Left ventricle myocardium inferior (tissue), 1 donor: Measurements from ENCODE around the gene TMEM163. TPM values are rescaled to one million over a fixed set of nuclear protein-coding genes. Genes with fewer than 3 reads are reported as not detected.
"Not testable (repeated sequence)": the region's sequence is repeated elsewhere in the genome, so short reads cannot be mapped to it uniquely, and the experiment has no call there.

Experiments used
- DNase-seq: peaks from one replicate; pipeline ENCODE4 v3.0.0-alpha.2; 2020
- H3K27ac ChIP-seq: fragments of 200-600 bp; replicated peaks from 2 replicates; pipeline ENCODE4 v1.8.0; 2021
- H3K27me3 ChIP-seq: fragments of 200-600 bp; 2 replicates; pipeline ENCODE4 v1.8.0; 2021; ENCODE audit warnings: low read depth
- H3K36me3 ChIP-seq: fragments of 200-600 bp; 2 replicates; pipeline ENCODE4 v1.8.0; 2021
- H3K4me1 ChIP-seq: fragments of 200-600 bp; 2 replicates; pipeline ENCODE4 v1.8.0; 2021
- H3K4me3 ChIP-seq: fragments of 200-600 bp; 2 replicates; pipeline ENCODE4 v1.8.0; 2021; ENCODE audit warnings: mild to moderate bottlenecking, moderate library complexity
- H3K9me3 ChIP-seq: fragments of 200-600 bp; replicated peaks from 2 replicates; pipeline ENCODE4 v1.8.0; 2021
- CTCF ChIP-seq: fragments of 200-600 bp; IDR thresholded peaks from 2 replicates; pipeline ENCODE4 v1.8.0; 2021; ENCODE audit warnings: antibody characterized with exemption, mild to moderate bottlenecking, borderline replicate concordance
- intact Hi-C: fragments of 100-400 bp; cut with micrococcal nuclease; formaldehyde crosslinking; loops from one replicate; pipeline ENCODE4 v1.11.0; 2022
- total RNA-seq: library from RNA; stranded (reverse); fragmentation: NEBNext Ultra II Directional; extraction: Animal tissue kit (Norgen Biotek cat#: 25700); gene quantifications from one replicate; pipeline ENCODE4 v1.2.1, GENCODE V29; 2021
- donor health status: DM: no; HTN: yes; CAD: no; lungs with severe emphysema.

Gene TMEM163
- total RNA-seq, 1 donor from 2014 or later, result 0.22 TPM

- intact Hi-C loops, result no loop called here
- no peak overlapping the region for H3K27ac ChIP-seq
- H3K9me3 ChIP-seq, result peaks cover 16% of the 10 kb centered on the region
- no peak overlapping the region for H3K4me3 ChIP-seq
- TF ChIP-seq CTCF, result no peak
- no peaks in the 10 kb centered on the region for H3K4me1 ChIP-seq
- no peaks in the 10 kb centered on the region for H3K36me3 ChIP-seq
- no peaks in the 10 kb centered on the region for H3K27me3 ChIP-seq
- no peak for DNase-seq
Measured at GRCh38 chr2:134623796-134624195, 95.0 kb downstream of the TMEM163 start.

GRCh38 chr2:134623046-134623445 is 95.8 kb downstream of the TMEM163 start:
- no peak for TF ChIP-seq CTCF
- intact Hi-C loops, result no loop called here
- H3K4me1 ChIP-seq, result no peaks in the 10 kb centered on the region
- H3K36me3 ChIP-seq, result no peaks in the 10 kb centered on the region
- no peak overlapping the region for H3K4me3 ChIP-seq
- no peaks in the 10 kb centered on the region for H3K27me3 ChIP-seq
- H3K9me3 ChIP-seq, result peaks cover 23% of the 10 kb centered on the region
- H3K27ac ChIP-seq, result no peak overlapping the region
- DNase-seq, result no peak

- H3K36me3 ChIP-seq, result no peaks in the 10 kb centered on the region
- H3K27ac ChIP-seq, result no peak overlapping the region
- intact Hi-C loops, result no loop called here
- H3K4me1 ChIP-seq, result no peaks in the 10 kb centered on the region
- no peaks in the 10 kb centered on the region for H3K27me3 ChIP-seq
- no peak overlapping the region for H3K4me3 ChIP-seq
- peaks cover 27% of the 10 kb centered on the region for H3K9me3 ChIP-seq
- no peak for DNase-seq
- no peak for TF ChIP-seq CTCF
Measured at GRCh38 chr2:134621939-134622705, 96.7 kb downstream of the TMEM163 start.

GRCh38 chr2:134619250-134619649 is 99.5 kb downstream of the TMEM163 start:
- intact Hi-C loops, result no loop called here
- no peak for TF ChIP-seq CTCF

GRCh38 chr2:134615480-134615879 is 103.3 kb downstream of the TMEM163 start:
- H3K36me3 ChIP-seq, H3K27me3 ChIP-seq, intact Hi-C loops, H3K27ac ChIP-seq, DNase-seq, H3K4me3 ChIP-seq, H3K4me1 ChIP-seq: not testable (repeated sequence)
- H3K9me3 ChIP-seq, result peaks cover 51% of the 10 kb centered on the region

More at GRCh38 chr2:134619250-134619649, 99.5 kb downstream of the TMEM163 start:
- DNase-seq, result no peak
- Histone ChIP-seq H3K27me3 (no peaks in the 10 kb centered on the region), H3K27ac (no peak overlapping the region), H3K4me3 (no peak overlapping the region), H3K9me3 (peaks cover 29% of the 10 kb centered on the region), H3K4me1 (no peaks in the 10 kb centered on the region), H3K36me3 (no peaks in the 10 kb centered on the region)

GRCh38 chr2:134611316-134611715 is 107.5 kb downstream of the TMEM163 start:
- Histone ChIP-seq H3K4me1 (no peaks in the 10 kb centered on the region), H3K4me3 (no peak overlapping the region), H3K9me3 (peaks cover 24% of the 10 kb centered on the region), H3K36me3 (no peaks in the 10 kb centered on the region), H3K27me3 (no peaks in the 10 kb centered on the region), H3K27ac (no peak overlapping the region)
- intact Hi-C loops, result no loop called here
- no peak for TF ChIP-seq CTCF
- no peak for DNase-seq
